Measurements from ENCODE around the gene CLINT1. TPM values are rescaled to one million over a fixed set of nuclear protein-coding genes. Genes with fewer than 3 reads are reported as not detected.

Gene CLINT1
- polyA plus RNA-seq, 3 donors = 67.4 to 100 (median 71.9) TPM

GRCh38 chr5:157890836-157891597, 32.1 kb upstream of the CLINT1 start:
- H3K27me3 Mint-ChIP-seq (ENCODE audit: low read depth in 3 of 3) = peaks cover 0 to 4% (median 0%) of the 10 kb centered on the region in 3 donors
- peak overlapping the region in 1 of 2 donors; percentile 53 for H3K27ac ChIP-seq (ENCODE audit: low read depth in 1 of 2, low read length in 2 of 2)
- H3K27ac Mint-ChIP-seq = peak overlapping the region in 5 of 7 donors; percentile 8 to 75 (median 44)
- peak overlapping the region; percentile 27 for H3K4me2 ChIP-seq (replicated peaks; ENCODE audit: extremely low read depth, low read length, poor library complexity, severe bottlenecking)
- H3K36me3 Mint-ChIP-seq = no peaks in the 10 kb centered on the region
- H2AFZ ChIP-seq (ENCODE audit: insufficient read depth, low read depth, low read length, poor library complexity, severe bottlenecking) = peak overlapping the region; percentile 19
- peaks cover 0 to 9% of the 10 kb centered on the region in 2 donors for H3K9me3 ChIP-seq (replicated peaks in 1 of 2; ENCODE audit: control insufficient read depth in 1 of 2, insufficient read depth in 1 of 2, low read length in 2 of 2)
- no peaks in the 10 kb centered on the region for H4K20me1 ChIP-seq (ENCODE audit: insufficient read depth, low read length)
- H3K4me1 Mint-ChIP-seq = peaks cover 15% of the 10 kb centered on the region
- intact Hi-C loops (cut with micrococcal nuclease) = no loop called here
- no peak overlapping the region for H3K4me3 Mint-ChIP-seq
- peaks cover 5 to 11% (median 9%) of the 10 kb centered on the region in 7 donors for H3K9me3 Mint-ChIP-seq
- no peaks in the 10 kb centered on the region for H3K27me3 ChIP-seq (ENCODE audit: control insufficient read depth in 2 of 2, insufficient read depth in 2 of 2, low read length in 2 of 2)
- no peaks in the 10 kb centered on the region for H3K79me2 ChIP-seq (ENCODE audit: insufficient read depth, low read length)
- H3K4me1 ChIP-seq (ENCODE audit: control insufficient read depth in 1 of 2, insufficient read depth in 2 of 2, low read length in 2 of 2) = peaks cover 12 to 15% of the 10 kb centered on the region in 2 donors
- DNase-seq = peak; percentile 2 to 14 (median 7)
- WGBS (ENCODE audit: insufficient coverage) = no CpG with 5 or more reads among the region's 2 CpGs
- no peaks in the 10 kb centered on the region for H3K36me3 ChIP-seq (replicated peaks in 1 of 2; ENCODE audit: control insufficient read depth in 1 of 2, insufficient read depth in 2 of 2, low read length in 2 of 2)
- no peak overlapping the region for H3K4me3 ChIP-seq (replicated peaks in 1 of 3; ENCODE audit: low read depth in 2 of 3, low read length in 3 of 3)
- TF ChIP-seq CTCF (IDR thresholded peaks at IDR 0.05) = no peak
- H3K9ac ChIP-seq (ENCODE audit: insufficient read depth, low read length, poor library complexity, severe bottlenecking) = no peak overlapping the region

- H3K36me3 Mint-ChIP-seq = no peaks in the 10 kb centered on the region
- Histone ChIP-seq H3K9ac (ENCODE audit: insufficient read depth, low read length, poor library complexity, severe bottlenecking) (no peak overlapping the region), H3K27me3 (ENCODE audit: control insufficient read depth in 2 of 2, insufficient read depth in 2 of 2, low read length in 2 of 2) (no peaks in the 10 kb centered on the region), H3K4me3 (replicated peaks in 1 of 3; ENCODE audit: low read depth in 2 of 3, low read length in 3 of 3) (no peak overlapping the region), H3K4me1 (ENCODE audit: control insufficient read depth in 1 of 2, insufficient read depth in 2 of 2, low read length in 2 of 2) (peaks cover 12 to 15% of the 10 kb centered on the region in 2 donors), H3K36me3 (replicated peaks in 1 of 2; ENCODE audit: control insufficient read depth in 1 of 2, insufficient read depth in 2 of 2, low read length in 2 of 2) (no peaks in the 10 kb centered on the region), H3K79me2 (ENCODE audit: insufficient read depth, low read length) (no peaks in the 10 kb centered on the region), H2AFZ (ENCODE audit: insufficient read depth, low read depth, low read length, poor library complexity, severe bottlenecking) (no peak overlapping the region), H3K9me3 (replicated peaks in 1 of 2; ENCODE audit: control insufficient read depth in 1 of 2, insufficient read depth in 1 of 2, low read length in 2 of 2) (peaks cover 0 to 9% of the 10 kb centered on the region in 2 donors), H4K20me1 (ENCODE audit: insufficient read depth, low read length) (no peaks in the 10 kb centered on the region), H3K27ac (ENCODE audit: low read depth in 1 of 2, low read length in 2 of 2) (no peak overlapping the region), H3K4me2 (replicated peaks; ENCODE audit: extremely low read depth, low read length, poor library complexity, severe bottlenecking) (no peak overlapping the region)
- no peak for DNase-seq
- H3K4me3 Mint-ChIP-seq = no peak overlapping the region
- intact Hi-C loops (cut with micrococcal nuclease) = no loop called here
- no peak for TF ChIP-seq CTCF (IDR thresholded peaks at IDR 0.05)
- H3K4me1 Mint-ChIP-seq = peaks cover 15% of the 10 kb centered on the region
- H3K27ac Mint-ChIP-seq = no peak overlapping the region
- H3K9me3 Mint-ChIP-seq = peaks cover 5 to 11% (median 9%) of the 10 kb centered on the region in 7 donors
- peaks cover 0 to 4% (median 0%) of the 10 kb centered on the region in 3 donors for H3K27me3 Mint-ChIP-seq (ENCODE audit: low read depth in 3 of 3)
- WGBS (ENCODE audit: insufficient coverage) = no CpG with 5 or more reads among the region's 1 CpG
Observed at GRCh38 chr5:157888814-157889532, 30.0 kb upstream of the CLINT1 start.

Measured in CD14-positive monocyte (primary cell).